ENCODE data around the gene SOD1. TPM values are rescaled to one million over a fixed set of nuclear protein-coding genes. Genes with fewer than 3 reads are reported as not detected.

The SOD1 gene
- 366 to 407 TPM (median 381 TPM) in 5 replicates for total RNA-seq (2022; extraction: Qiagen RNA extraction)

GRCh38 chr21:31659536-31660258 is at the start of gene SOD1:
TSS of gene SOD1 (plus strand) at chr21:31659693. CDS start at chr21:31659770, 77 bp downstream.

Other genes starting within 250 kb of the SOD1 start
- gene SCAF4, start 72.4 kb downstream of the SOD1 start, total RNA-seq (2022; extraction: Qiagen RNA extraction): 18.0 to 18.9 TPM (median 18.6 TPM) in 5 replicates
- gene HUNK, start 213.3 kb downstream of the SOD1 start, total RNA-seq (2022; extraction: Qiagen RNA extraction): 1.2 to 1.7 TPM (median 1.4 TPM) in 5 replicates

All from A549 treated with Hydrocortisone at 1 μM for 4 hours (cell line).